Neuronal stem cell (in vitro differentiated cells): ENCODE measurements around the gene RPS21.

Source experiments
- DNase-seq: peaks from one replicate; pipeline ENCODE4 v3.0.0-alpha.2; 2013; ENCODE audit warnings: low spot score
- H2AFZ ChIP-seq: one replicate; pipeline ENCODE4 v1.6.1; 2013; ENCODE audit warnings: mild to moderate bottlenecking, low read length, inconsistent platforms
- H2AK5ac ChIP-seq: 2 replicates; pipeline ENCODE4 v1.6.1; 2013; ENCODE audit warnings: low read depth, mild to moderate bottlenecking, inconsistent platforms, low read length, moderate library complexity, mixed read lengths
- H2BK120ac ChIP-seq: 2 replicates; pipeline ENCODE4 v1.6.1; 2013; ENCODE audit warnings: low read depth, mild to moderate bottlenecking, inconsistent platforms, low read length, moderate library complexity, mixed read lengths
- H2BK12ac ChIP-seq: one replicate; pipeline ENCODE4 v1.6.1; 2013; ENCODE audit warnings: low read length, inconsistent platforms
- H2BK15ac ChIP-seq: 2 replicates; pipeline ENCODE4 v1.6.1; 2013; ENCODE audit warnings: mild to moderate bottlenecking, low read length, inconsistent platforms, mixed read lengths
- H2BK5ac ChIP-seq: one replicate; pipeline ENCODE4 v1.6.1; 2013; ENCODE audit warnings: inconsistent platforms, mild to moderate bottlenecking, low read length, moderate library complexity
- H3K14ac ChIP-seq: one replicate; pipeline ENCODE4 v1.6.1; 2013; ENCODE audit warnings: low read length, inconsistent platforms
- H3K18ac ChIP-seq: 2 replicates; pipeline ENCODE4 v1.6.1; 2013; ENCODE audit warnings: low read length, inconsistent platforms
- H3K23ac ChIP-seq: 2 replicates; pipeline ENCODE4 v1.6.1; 2013; ENCODE audit warnings: low read depth, mild to moderate bottlenecking, mixed read lengths, low read length, inconsistent platforms; ENCODE audit not compliant: poor library complexity
- H3K27ac ChIP-seq: replicated peaks from 3 replicates; pipeline ENCODE4 v1.5.1; 2013; ENCODE audit warnings: low read length, inconsistent platforms
- H3K27me3 ChIP-seq, 3 experiments: 2 replicates each; pipeline ENCODE4 v1.6.1; 2013; ENCODE audit warnings: low read length in 3 of 3, mild to moderate bottlenecking in 2 of 3, inconsistent platforms in 1 of 3, low read depth in 1 of 3, mixed read lengths in 1 of 3, moderate library complexity in 1 of 3; ENCODE audit not compliant: control insufficient read depth in 3 of 3, insufficient read depth in 3 of 3
- H3K36me3 ChIP-seq, 2 donors: replicated peaks in 1 of 2; 2 replicates each; pipeline ENCODE4 v1.6.1; 2013; ENCODE audit warnings: low read length in 2 of 2; ENCODE audit not compliant: control insufficient read depth in 2 of 2, insufficient read depth in 2 of 2
- H3K4ac ChIP-seq: 2 replicates; pipeline ENCODE4 v1.6.1; 2013; ENCODE audit warnings: inconsistent platforms, mild to moderate bottlenecking, low read length, moderate library complexity
- H3K4me1 ChIP-seq, 2 donors: 1 replicate in 1 of 2; 2 replicates in 1 of 2; pipeline ENCODE4 v1.6.1; 2013; ENCODE audit warnings: low read length in 2 of 2, low read depth in 1 of 2; ENCODE audit not compliant: control insufficient read depth in 2 of 2, insufficient read depth in 1 of 2
- H3K4me2 ChIP-seq: one replicate; pipeline ENCODE4 v1.6.1; 2013; ENCODE audit warnings: mild to moderate bottlenecking, low read length, inconsistent platforms; ENCODE audit not compliant: insufficient read depth, poor library complexity, severe bottlenecking
- H3K4me3 ChIP-seq, 2 donors: 2 replicates each; pipeline ENCODE4 v1.5.1; 2013; ENCODE audit warnings: low read length in 2 of 2, mild to moderate bottlenecking in 2 of 2, inconsistent platforms in 1 of 2, moderate library complexity in 1 of 2
- H3K79me1 ChIP-seq: one replicate; pipeline ENCODE4 v1.6.1; 2013; ENCODE audit warnings: low read depth, mild to moderate bottlenecking, inconsistent platforms, low read length, moderate library complexity
- H3K9ac ChIP-seq: one replicate; pipeline ENCODE4 v1.6.1; 2013; ENCODE audit warnings: mild to moderate bottlenecking, low read depth, low read length, inconsistent platforms; ENCODE audit not compliant: poor library complexity
- H3K9me3 ChIP-seq, 2 donors: replicated peaks in 1 of 2; 2 replicates each; pipeline versions ENCODE3 to v1.6.1; 2013; ENCODE audit warnings: low read length in 2 of 2, mild to moderate bottlenecking in 2 of 2, inconsistent platforms in 1 of 2, low read depth in 1 of 2, mixed read lengths in 1 of 2, moderate library complexity in 1 of 2; ENCODE audit not compliant: control insufficient read depth in 2 of 2, insufficient read depth in 1 of 2
- H4K8ac ChIP-seq: one replicate; pipeline ENCODE4 v1.6.1; 2013; ENCODE audit warnings: low read depth, mild to moderate bottlenecking, inconsistent platforms, low read length, moderate library complexity
- H4K91ac ChIP-seq: one replicate; pipeline ENCODE4 v1.6.1; 2013; ENCODE audit warnings: low read length, low read depth, mild to moderate bottlenecking, inconsistent platforms; ENCODE audit not compliant: poor library complexity
- WGBS, 2 donors: extraction: QIAGEN DNeasy Blood & Tissue Kit; methylation state at CpG; one replicate each; pipeline ENCODE4 v1.1.7; 2013; ENCODE audit warnings: missing lambda C conversion rate in 2 of 2, mixed read lengths in 1 of 2; ENCODE audit not compliant: insufficient read length in 2 of 2, insufficient replicate concordance in 1 of 2; ENCODE audit errors: extremely low coverage in 2 of 2; 5-methylcytosine and 5-hydroxymethylcytosine counted together

The RPS21 gene

DNA sequence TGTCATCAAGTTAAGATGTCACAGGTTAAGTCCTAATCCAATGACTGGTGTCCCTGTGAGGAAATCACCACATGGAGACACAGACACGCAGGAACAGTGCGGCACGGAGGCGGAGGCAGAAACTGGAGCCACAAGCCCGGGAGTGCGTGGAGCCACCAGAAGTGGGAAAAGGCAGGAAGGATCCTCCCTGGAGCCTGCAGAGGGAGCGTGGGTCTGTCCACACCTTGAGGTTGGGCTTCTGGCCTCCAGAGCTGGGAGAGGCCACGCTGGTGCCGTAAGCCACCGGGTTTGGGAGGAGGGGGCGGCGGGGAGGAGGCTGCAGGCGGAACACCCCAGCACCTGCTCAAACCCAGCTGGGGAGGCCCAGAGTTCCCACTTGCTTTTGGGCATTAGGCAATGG is 16.4 kb downstream of the RPS21 start:
- H4K8ac ChIP-seq, result no peak overlapping the region
- H3K27me3 ChIP-seq, result peaks cover 0 to 9% (median 0%) of the 10 kb centered on the region in 3 experiments
- H3K4me3 ChIP-seq, result no peak overlapping the region
- WGBS, 2 donors, result no CpG with 5 or more reads among the region's 13 CpGs
- no peak overlapping the region for H2BK120ac ChIP-seq
- H2AK5ac ChIP-seq, result no peak overlapping the region
- H3K18ac ChIP-seq, result no peak overlapping the region
- H3K14ac ChIP-seq, result no peak overlapping the region
- H2AFZ ChIP-seq, result no peak overlapping the region
- no peak overlapping the region for H2BK12ac ChIP-seq
- DNase-seq, result no peak
- H3K27ac ChIP-seq, result no peak overlapping the region
- no peak overlapping the region for H2BK15ac ChIP-seq
- no peak overlapping the region for H3K4ac ChIP-seq
- peak overlapping the region; percentile 55 for H3K23ac ChIP-seq
- peaks cover 9 to 16% of the 10 kb centered on the region in 2 donors for H3K4me1 ChIP-seq
- H3K79me1 ChIP-seq, result peaks cover 24% of the 10 kb centered on the region
- no peak overlapping the region for H4K91ac ChIP-seq
- no peak overlapping the region for H3K4me2 ChIP-seq
- no peak overlapping the region for H3K9ac ChIP-seq
- H2BK5ac ChIP-seq, result no peak overlapping the region
- H3K36me3 ChIP-seq, result peaks cover 7% of the 10 kb centered on the region in 2 donors
- no peaks in the 10 kb centered on the region for H3K9me3 ChIP-seq

DNA sequence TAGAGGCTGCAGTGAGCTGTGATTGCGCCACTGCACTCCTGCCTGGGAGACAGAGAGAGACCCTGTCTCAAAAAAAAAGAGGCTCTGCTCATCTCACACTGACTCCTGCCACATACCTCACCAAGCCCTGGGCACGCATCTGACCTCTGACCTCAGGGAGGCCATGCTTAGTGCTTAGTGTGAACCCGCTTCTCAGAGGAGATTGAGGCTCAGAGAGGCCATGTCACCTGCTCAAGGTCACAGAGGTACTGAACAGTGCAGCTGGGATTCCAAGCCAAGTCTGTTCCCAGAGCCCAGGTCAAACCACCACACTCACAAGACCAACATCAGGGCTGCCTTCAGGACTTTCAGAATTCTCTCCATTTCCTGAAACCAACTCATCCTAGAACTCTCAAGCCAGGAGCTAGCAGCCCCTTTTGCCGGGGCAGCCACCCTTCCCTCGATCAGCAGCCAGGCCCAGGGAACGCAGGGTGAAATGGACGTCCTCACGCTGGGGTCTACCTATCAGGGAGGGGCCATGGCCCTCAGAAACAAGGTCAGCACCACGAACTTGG is 17.3 kb downstream of the RPS21 start:
- H3K18ac ChIP-seq, result peak overlapping the region; percentile 64
- H3K79me1 ChIP-seq, result peaks cover 21% of the 10 kb centered on the region
- H3K23ac ChIP-seq, result peak overlapping the region; percentile 8
- no peak overlapping the region for H3K4me2 ChIP-seq
- peak overlapping the region; percentile 87 for H2BK5ac ChIP-seq
- H3K9ac ChIP-seq, result no peak overlapping the region
- H4K8ac ChIP-seq, result no peak overlapping the region
- peak overlapping the region; percentile 4 for H2BK120ac ChIP-seq
- H3K4me1 ChIP-seq, result peaks cover 9 to 16% of the 10 kb centered on the region in 2 donors
- no peak overlapping the region for H3K4ac ChIP-seq
- H3K4me3 ChIP-seq, result no peak overlapping the region
- H3K27ac ChIP-seq, result no peak overlapping the region
- no peak overlapping the region for H2AK5ac ChIP-seq
- H4K91ac ChIP-seq, result no peak overlapping the region
- DNase-seq, result no peak
- H3K36me3 ChIP-seq, result peaks cover 5 to 7% of the 10 kb centered on the region in 2 donors
- H2BK12ac ChIP-seq, result peak overlapping the region; percentile 31
- H3K27me3 ChIP-seq, result peaks cover 0 to 17% (median 0%) of the 10 kb centered on the region in 3 experiments
- no peak overlapping the region for H3K14ac ChIP-seq
- WGBS, 2 donors, result no CpG with 5 or more reads among the region's 9 CpGs
- no peak overlapping the region for H2AFZ ChIP-seq
- H2BK15ac ChIP-seq, result peak overlapping the region; percentile 19
- no peaks in the 10 kb centered on the region for H3K9me3 ChIP-seq

DNA sequence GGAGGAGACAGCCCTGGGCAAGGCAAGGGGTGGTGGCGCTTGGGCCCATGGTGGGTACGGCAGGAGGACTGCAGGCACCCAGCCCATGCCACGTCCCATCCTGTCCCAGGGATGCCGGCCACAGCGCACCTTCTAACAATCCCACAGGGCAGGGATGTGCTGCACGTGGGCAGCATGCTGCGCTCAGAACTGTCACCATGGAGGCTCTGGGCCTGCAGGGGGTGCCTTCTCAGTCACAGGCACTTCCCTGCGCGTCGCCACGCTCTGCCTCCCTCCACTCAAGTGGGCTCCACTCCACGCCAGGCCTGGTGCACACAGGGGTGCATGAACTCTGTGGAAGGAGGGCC is 17.8 kb downstream of the RPS21 start:
- H3K4me3 ChIP-seq, result no peak overlapping the region
- H2BK12ac ChIP-seq, result peak overlapping the region; percentile 31
- H2BK15ac ChIP-seq, result peak overlapping the region; percentile 19

GRCh38 chr20:62405108-62405980 is 18.4 kb downstream of the RPS21 start:
- H3K4me3 ChIP-seq, result peak overlapping the region in 1 of 2 donors; percentile 90
- WGBS, 2 donors, result no CpG with 5 or more reads among the region's 23 CpGs
- peak overlapping the region; percentile 45 for H3K23ac ChIP-seq
- no peak overlapping the region for H3K4ac ChIP-seq
- peaks cover 9 to 19% of the 10 kb centered on the region in 2 donors for H3K4me1 ChIP-seq
- no peak overlapping the region for H3K14ac ChIP-seq
- peak overlapping the region; percentile 96 for H2BK120ac ChIP-seq
- H4K91ac ChIP-seq, result no peak overlapping the region
- peak overlapping the region; percentile 30 for H4K8ac ChIP-seq
- peak overlapping the region; percentile 96 for H2AK5ac ChIP-seq
- H3K9ac ChIP-seq, result peak overlapping the region; percentile 95
- H2BK12ac ChIP-seq, result no peak overlapping the region
- no peak overlapping the region for H3K18ac ChIP-seq
- H3K9me3 ChIP-seq, result no peaks in the 10 kb centered on the region
- no peak overlapping the region for H2AFZ ChIP-seq
- no peak overlapping the region for H3K4me2 ChIP-seq
- no peak overlapping the region for H2BK15ac ChIP-seq
- H3K79me1 ChIP-seq, result peaks cover 17% of the 10 kb centered on the region
- peaks cover 0 to 28% (median 4%) of the 10 kb centered on the region in 3 experiments for H3K27me3 ChIP-seq
- H3K36me3 ChIP-seq, result peaks cover 5 to 7% of the 10 kb centered on the region in 2 donors
- peak overlapping the region; percentile 87 for H2BK5ac ChIP-seq
- H3K27ac ChIP-seq, result no peak overlapping the region
- DNase-seq, result no peak

More for the DNA sequence above, 17.8 kb downstream of the RPS21 start:
- Histone ChIP-seq H3K18ac (no peak overlapping the region), H3K79me1 (peaks cover 21% of the 10 kb centered on the region), H3K9me3 (no peaks in the 10 kb centered on the region), H2AFZ (no peak overlapping the region), H3K9ac (peak overlapping the region; percentile 7), H2AK5ac (peak overlapping the region; percentile 28), H3K14ac (no peak overlapping the region), H4K91ac (no peak overlapping the region), H3K4ac (no peak overlapping the region), H3K4me1 (peaks cover 9 to 16% of the 10 kb centered on the region in 2 donors), H3K4me2 (no peak overlapping the region), H3K27ac (no peak overlapping the region), H4K8ac (no peak overlapping the region), H3K27me3 (peaks cover 0 to 22% (median 4%) of the 10 kb centered on the region in 3 experiments), H3K36me3 (peaks cover 5 to 7% of the 10 kb centered on the region in 2 donors), H3K23ac (peak overlapping the region; percentile 8), H2BK5ac (peak overlapping the region; percentile 87), H2BK120ac (peak overlapping the region; percentile 4)
- DNase-seq, result no peak
- WGBS, 2 donors, result no CpG with 5 or more reads among the region's 12 CpGs
